ENCODE data around the gene ARID1B. TPM values are rescaled to one million over a fixed set of nuclear protein-coding genes. Genes with fewer than 3 reads are reported as not detected.

Gene ARID1B
- total and polyA plus RNA-seq, 10 donors: 17.7 to 223 (median 141) TPM

GRCh38 chr6:156992020-156992804 lies 215.0 kb downstream of the ARID1B start:
- H3K4me1 ChIP-seq: peaks cover 22 to 88% (median 61%) of the 10 kb centered on the region in 6 donors
- TF ChIP-seq POLR2AphosphoS5 (IDR thresholded peaks at IDR 0.05): peak in 1 of 3 donors; percentile 15
- no peak for TF ChIP-seq CTCF (IDR thresholded peaks at IDR 0.05 in 8 of 11, conservative IDR thresholded peaks at IDR 0.05 in 3 of 11)
- intact Hi-C loops (cut with DNase I; ENCODE audit: low total_unique reads): no loop called here
- H3K9me3 ChIP-seq: no peaks in the 10 kb centered on the region
- no peak for DNase-seq
- WGBS, 5 donors: 81 to 91% (median 86%) methylated on average over 13 of the region's 13 CpGs
- H3K4me3 ChIP-seq: no peak overlapping the region
- peaks cover 0 to 7% (median 0%) of the 10 kb centered on the region in 6 donors for H3K36me3 ChIP-seq
- no peak overlapping the region for H3K27ac ChIP-seq
- no peaks in the 10 kb centered on the region for H3K27me3 ChIP-seq (replicated peaks in 1 of 7)

- 77 to 86% (median 83%) methylated on average over 2 of the region's 2 CpGs for WGBS, 5 donors
- Histone ChIP-seq H3K4me1 (peaks cover 15 to 77% (median 47%) of the 10 kb centered on the region in 6 donors), H3K27me3 (replicated peaks in 1 of 7) (no peaks in the 10 kb centered on the region), H3K4me3 (no peak overlapping the region), H3K9me3 (no peaks in the 10 kb centered on the region), H3K36me3 (peaks cover 0 to 7% (median 0%) of the 10 kb centered on the region in 6 donors), H3K27ac (no peak overlapping the region)
- no peak for DNase-seq
- no peak for TF ChIP-seq POLR2A (IDR thresholded peaks at IDR 0.05)
- TF ChIP-seq CTCF (IDR thresholded peaks at IDR 0.05 in 8 of 11, conservative IDR thresholded peaks at IDR 0.05 in 3 of 11): no peak
- no peak for TF ChIP-seq POLR2AphosphoS5 (IDR thresholded peaks at IDR 0.05)
- intact Hi-C loops (cut with DNase I; ENCODE audit: low total_unique reads): no loop called here
Observed at GRCh38 chr6:156993713-156994112, 216.5 kb downstream of the ARID1B start.

- H3K4me1 ChIP-seq: peaks cover 15 to 77% (median 44%) of the 10 kb centered on the region in 6 donors
- DNase-seq: no peak
- WGBS, 5 donors: 49 to 57% (median 52%) methylated on average over 12 to 13 of the region's 13 CpGs
- H3K4me3 ChIP-seq: peak overlapping the region in 1 of 8 donors; percentile 15
- H3K27ac ChIP-seq: peak overlapping the region in 1 of 8 donors; percentile 33
- intact Hi-C loops (cut with DNase I; ENCODE audit: low total_unique reads): no loop called here
- H3K9me3 ChIP-seq: no peaks in the 10 kb centered on the region
- H3K27me3 ChIP-seq (replicated peaks in 1 of 7): no peaks in the 10 kb centered on the region
- TF ChIP-seq CTCF (IDR thresholded peaks at IDR 0.05 in 8 of 11, conservative IDR thresholded peaks at IDR 0.05 in 3 of 11) (no peak), POLR2A (IDR thresholded peaks at IDR 0.05) (no peak), POLR2AphosphoS5 (IDR thresholded peaks at IDR 0.05) (no peak)
- H3K36me3 ChIP-seq: peaks cover 0 to 7% (median 0%) of the 10 kb centered on the region in 6 donors
Observed at GRCh38 chr6:156994215-156995076, 217.3 kb downstream of the ARID1B start.

- 93 to 98% (median 95%) methylated on average over 5 of the region's 5 CpGs for WGBS, 5 donors
- Histone ChIP-seq H3K27ac (no peak overlapping the region), H3K36me3 (peaks cover 0 to 2% (median 0%) of the 10 kb centered on the region in 6 donors), H3K27me3 (replicated peaks in 1 of 7) (no peaks in the 10 kb centered on the region), H3K4me1 (peaks cover 15 to 77% (median 44%) of the 10 kb centered on the region in 6 donors), H3K4me3 (no peak overlapping the region), H3K9me3 (no peaks in the 10 kb centered on the region)
- TF ChIP-seq CTCF (IDR thresholded peaks at IDR 0.05 in 8 of 11, conservative IDR thresholded peaks at IDR 0.05 in 3 of 11) (no peak), POLR2A (IDR thresholded peaks at IDR 0.05) (no peak), POLR2AphosphoS5 (IDR thresholded peaks at IDR 0.05) (no peak)
- DNase-seq: no peak
- intact Hi-C loops (cut with DNase I; ENCODE audit: low total_unique reads): no loop called here
Observed at GRCh38 chr6:156995502-156995901, 218.3 kb downstream of the ARID1B start.
